GM12878 (cell line): ENCODE results near the gene COL25A1. TPM values are rescaled to one million over a fixed set of nuclear protein-coding genes. Genes with fewer than 3 reads are reported as not detected.

ENCODE experiments used
- ATAC-seq: fragments of 200-7000 bp; cut with Tn5 transposase; 3 replicates; pipeline ENCODE4 v1.9.1; 2020; ENCODE audit warnings: mild to moderate bottlenecking, moderate library complexity
- BruUV-seq: library from RNA; stranded (reverse); fragments of 400-500 nt; replicated peaks from 2 replicates; lab custom pipeline; 2021; lab: Mats Ljungman, UMichigan
- CTCF ChIA-PET: fragments of 300-600 bp; sonication (Branson Sonifier 250); formaldehyde crosslinking; extraction: SDS; loops from one replicate; lab custom pipeline; 2021; ENCODE audit warnings: inconsistent platforms; lab: Yijun Ruan, JAX
- POLR2A ChIA-PET: fragments of 350-600 bp; formaldehyde crosslinking; extraction: SDS; loops from one replicate; lab custom pipeline; 2021; ENCODE audit warnings: inconsistent platforms; lab: Charles Lee
- RAD21 ChIA-PET: fragments of 300-600 bp; sonication (Branson Sonifier 250); formaldehyde crosslinking; loops from one replicate; lab custom pipeline; 2023; ENCODE audit warnings: antibody characterized with exemption; ENCODE audit not compliant: unreplicated experiment; lab: Charles Lee
- SMC1A ChIA-PET: fragments of 300-600 bp; sonication (Branson Sonifier 250); formaldehyde crosslinking; loops from one replicate; lab custom pipeline; 2023; ENCODE audit not compliant: unreplicated experiment, uncharacterized antibody; lab: Charles Lee
- DNase-seq: peaks from one replicate; pipeline ENCODE4 v3.0.0-alpha.2; 2011; ENCODE audit warnings: low read depth, low spot score
- FAIRE-seq: peaks from 3 replicates; lab custom pipeline; 2011; peaks lifted over from hg19 to GRCh38; lab: Jason Lieb, UNC
- H2AFZ ChIP-seq: 2 replicates; pipeline ENCODE4 v1.6.0; 2011; ENCODE audit warnings: low read depth, low read length, control low read depth; ENCODE audit not compliant: control insufficient read depth
- H3K27ac ChIP-seq: 2 replicates; pipeline ENCODE4 v1.5.1; 2011; ENCODE audit warnings: control low read depth; ENCODE audit not compliant: control insufficient read depth, insufficient read depth
- H3K27me3 ChIP-seq, 2 experiments: replicated peaks in 1 of 2; 2 replicates each; pipeline versions ENCODE4 v1.6.0 to v1.6.1; 2011; ENCODE audit warnings: low read length in 1 of 2; ENCODE audit not compliant: control insufficient read depth in 2 of 2, insufficient read depth in 2 of 2
- H3K36me3 ChIP-seq, 2 experiments: 2 replicates each; pipeline ENCODE4 v1.5.1; 2011; ENCODE audit warnings: low read length in 1 of 2; ENCODE audit not compliant: control insufficient read depth in 2 of 2, insufficient read depth in 2 of 2
- H3K4me1 ChIP-seq: 2 replicates; pipeline ENCODE4 v1.6.1; 2011; ENCODE audit warnings: mild to moderate bottlenecking, low read length, moderate library complexity, mixed read lengths; ENCODE audit not compliant: control insufficient read depth, insufficient read depth
- H3K4me2 ChIP-seq: 2 replicates; pipeline ENCODE4 v1.6.0; 2011; ENCODE audit warnings: control low read depth; ENCODE audit not compliant: control insufficient read depth, insufficient read depth
- H3K4me3 ChIP-seq: fragments of 200-600 bp; sonication (generic); 2 replicates; pipeline ENCODE4 v1.5.1; 2016
- H3K79me2 ChIP-seq: 2 replicates; pipeline ENCODE4 v1.6.0; 2011; ENCODE audit warnings: low read length; ENCODE audit not compliant: control insufficient read depth, insufficient read depth
- H3K9ac ChIP-seq: 2 replicates; pipeline ENCODE4 v1.8.0; 2011; ENCODE audit warnings: low read length, control low read depth, mixed read lengths; ENCODE audit not compliant: control insufficient read depth, insufficient read depth
- H3K9me3 ChIP-seq: replicated peaks from 3 replicates; pipeline ENCODE4 v1.5.1; 2011; ENCODE audit warnings: mild to moderate bottlenecking, low read length; ENCODE audit not compliant: control insufficient read depth, insufficient read depth
- H4K20me1 ChIP-seq: 2 replicates; pipeline ENCODE4 v1.6.0; 2011; ENCODE audit not compliant: control insufficient read depth, insufficient read depth
- CEBPZ ChIP-seq: fragments of 150-350 bp; IDR thresholded peaks from 2 replicates; pipeline ENCODE4 v1.6.1; 2016; ENCODE audit warnings: low read depth, low read length
- CTCF ChIP-seq, 3 experiments: IDR thresholded peaks in 2 of 3; conservative IDR thresholded peaks in 1 of 3; 2 replicates each; pipeline ENCODE4 v1.5.1; 2011; ENCODE audit warnings: low read depth in 3 of 3, low read length in 3 of 3, mild to moderate bottlenecking in 3 of 3, control low read depth in 2 of 3, moderate library complexity in 2 of 3, inconsistent platforms in 1 of 3, mixed read lengths in 1 of 3; ENCODE audit not compliant: control insufficient read depth in 2 of 3, insufficient read depth in 1 of 3; ENCODE audit errors: extremely low read depth in 1 of 3
- IRF3 ChIP-seq: fragments of 450-650 bp; IDR thresholded peaks from 2 replicates; pipeline ENCODE4 v1.6.1; 2014; ENCODE audit warnings: mild to moderate bottlenecking
- MTA2 ChIP-seq: fragments of 450-650 bp; IDR thresholded peaks from 2 replicates; pipeline ENCODE4 v1.6.1; 2016; ENCODE audit warnings: low read depth, mild to moderate bottlenecking, moderate library complexity
- NFYB ChIP-seq: IDR thresholded peaks from 2 replicates; pipeline ENCODE4 v1.6.1; 2011; ENCODE audit warnings: low read depth, mild to moderate bottlenecking, low read length, improper control_type of control experiment, moderate library complexity; ENCODE audit not compliant: insufficient read depth
- RELB ChIP-seq: fragments of 450-650 bp; IDR thresholded peaks from 2 replicates; pipeline ENCODE4 v1.6.1; 2017; ENCODE audit warnings: low read depth, mild to moderate bottlenecking, moderate library complexity
- SREBF1 ChIP-seq: IDR thresholded peaks from 2 replicates; pipeline ENCODE4 v1.6.1; 2012; ENCODE audit warnings: mild to moderate bottlenecking, low read length
- SREBF2 ChIP-seq: IDR thresholded peaks from 2 replicates; pipeline ENCODE4 v1.6.1; 2012; ENCODE audit warnings: mild to moderate bottlenecking, low read length
- TBL1XR1 ChIP-seq: IDR thresholded peaks from 2 replicates; pipeline ENCODE4 v1.6.1; 2012; ENCODE audit warnings: low read depth, low read length, improper control_type of control experiment
- ZNF24 ChIP-seq: fragments of 450-650 bp; IDR thresholded peaks from 2 replicates; pipeline ENCODE4 v1.6.1; 2017; ENCODE audit warnings: antibody characterized with exemption, mild to moderate bottlenecking
- ZNF622 ChIP-seq: fragments of 450-650 bp; IDR thresholded peaks from 2 replicates; pipeline ENCODE4 v1.6.1; 2017; ENCODE audit warnings: mild to moderate bottlenecking, inconsistent platforms
- ZZZ3 ChIP-seq: IDR thresholded peaks from 2 replicates; pipeline ENCODE4 v1.6.1; 2011; ENCODE audit warnings: low read depth; ENCODE audit not compliant: control insufficient read depth, insufficient read length
- WGBS: methylation state at CpG from one replicate; pipeline ENCODE4 v1.1.6; 2016; ENCODE audit warnings: low lambda C conversion rate; ENCODE audit not compliant: insufficient replicate concordance, insufficient coverage; ENCODE audit errors: missing lambda C conversion rate; 5-methylcytosine and 5-hydroxymethylcytosine counted together
- in situ Hi-C: fragments of 300-500 bp; cut with MboI; formaldehyde crosslinking; loops from 9 replicates; pipeline ENCODE4 v1.14.3; 2018; ENCODE audit warnings: mixed read lengths
- intact Hi-C: fragments of 100-400 bp; cut with micrococcal nuclease; formaldehyde crosslinking; loops from one replicate; pipeline ENCODE4 v1.14.2; 2022; ENCODE audit not compliant: unreplicated experiment
- polyA plus RNA-seq, 11 experiments: library from polyadenylated mRNA; depleted of rRNA in 4 of 11; unstranded in 6 of 11; stranded (reverse) in 5 of 11; fragments of >200 nt; fragmentation: Nextera tagmentation in 4 of 11; fragmentation: Illumina TruSeq in 1 of 11; extraction: Ambion mirVana in 4 of 11; extraction: Trizol in 1 of 11; gene quantifications; 1 replicate in 1 of 11; 2 replicates in 10 of 11; pipeline versions ENCODE4 v1.2.1 to v1.2.3, GENCODE V29; 2011 to 2016; ENCODE audit warnings: inconsistent platforms in 2 of 11, missing spikeins in 2 of 11, low read depth in 1 of 11
- total RNA-seq, 4 experiments: library from RNA; depleted of rRNA in 3 of 4; stranded (reverse); fragments of >200 nt in 3 of 4; fragmentation: Illumina TruSeq in 1 of 4; extraction: Trizol in 1 of 4; gene quantifications; 2 replicates each; pipeline versions ENCODE4 v1.2.1 to v1.2.3, GENCODE V29; 2013 to 2021

The COL25A1 gene
- total and polyA plus RNA-seq, 10 of the 15 experiments (the other 5 are each of a cell fraction or from before 2014, with no cell fraction given) = 0.01 to 0.26 (median 0.12) TPM; not detected in 6

- CTCF ChIA-PET = interaction anchor here (1.2 kb wide), 1 partner anchor 59 kb away, joined by 4 read pairs; no protein-coding TSS in a partner anchor
- RAD21 ChIA-PET = no interaction called here
- no peak overlapping the region for H3K9ac ChIP-seq
- FAIRE-seq = no peak
- no peak for DNase-seq
- H3K4me3 ChIP-seq = no peak overlapping the region
- H3K36me3 ChIP-seq = no peaks in the 10 kb centered on the region
- H4K20me1 ChIP-seq = no peaks in the 10 kb centered on the region
- SMC1A ChIA-PET = interaction anchor here (0.9 to 1.6 kb wide), 3 partner anchors 10 to 59 kb away, joined by 3 to 6 read pairs (median 4); no protein-coding TSS in a partner anchor
- no peak overlapping the region for H3K27ac ChIP-seq
- no peaks in the 10 kb centered on the region for H3K9me3 ChIP-seq
- H3K79me2 ChIP-seq = no peaks in the 10 kb centered on the region
- no TSS peak for BruUV-seq
- no peak overlapping the region for H2AFZ ChIP-seq
- POLR2A ChIA-PET = no interaction called here
- in situ Hi-C loops = no loop called here
- H3K4me1 ChIP-seq = no peaks in the 10 kb centered on the region
- 0% methylated on average over 2 of the region's 2 CpGs for WGBS
- no peaks in the 10 kb centered on the region for H3K27me3 ChIP-seq
- no peak for ATAC-seq
- intact Hi-C loops = no loop called here
- no peak overlapping the region for H3K4me2 ChIP-seq
- TF ChIP-seq CEBPZ (no peak), ZZZ3 (no peak), IRF3 (no peak), NFYB (no peak), CTCF (IDR thresholded peaks at IDR 0.05 in 2 of 3, conservative IDR thresholded peaks at IDR 0.05 in 1 of 3; ENCODE audit: control insufficient read depth in 2 of 3, extremely low read depth in 1 of 3, insufficient read depth in 1 of 3, low read depth in 3 of 3, low read length in 3 of 3) (no peak), SREBF1 (no peak), ZNF622 (no peak), MTA2 (no peak), TBL1XR1 (no peak), RELB (no peak), ZNF24 (no peak), SREBF2 (no peak)
Observed at GRCh38 chr4:109234596-109234995, 67.9 kb downstream of the COL25A1 start.
